Lower lobe of right lung (tissue), 2 donors: ENCODE results near the gene SORCS2. TPM values are rescaled to one million over a fixed set of nuclear protein-coding genes. Genes with fewer than 3 reads are reported as not detected.

ENCODE experiments used
- ATAC-seq, 2 donors: fragments of 200-7000 bp; cut with Tn5 transposase; one replicate each; pipeline ENCODE4 v1.9.1; 2020 to 2022; ENCODE audit warnings: mild to moderate bottlenecking in 2 of 2, moderate library complexity in 2 of 2
- DNase-seq: peaks from one replicate; pipeline ENCODE4 v3.0.0-alpha.2; 2020
- H3K27ac ChIP-seq: fragments of 200-600 bp; one replicate; pipeline ENCODE4 v1.8.0; 2022
- H3K27me3 ChIP-seq: fragments of 200-600 bp; one replicate; pipeline ENCODE4 v1.8.0; 2022; ENCODE audit warnings: low read depth
- H3K36me3 ChIP-seq: fragments of 200-600 bp; one replicate; pipeline ENCODE4 v1.8.0; 2022; ENCODE audit warnings: mild to moderate bottlenecking
- H3K4me1 ChIP-seq: fragments of 200-600 bp; one replicate; pipeline ENCODE4 v1.8.0; 2022
- H3K4me3 ChIP-seq: fragments of 200-600 bp; one replicate; pipeline ENCODE4 v1.8.0; 2022; ENCODE audit warnings: mild to moderate bottlenecking
- H3K9me3 ChIP-seq: fragments of 200-600 bp; one replicate; pipeline ENCODE4 v1.8.0; 2022
- intact Hi-C: fragments of 100-400 bp; cut with DNase I; formaldehyde crosslinking; loops from one replicate; pipeline ENCODE4 v1.11.0; 2022
- total RNA-seq: library from RNA; stranded (reverse); fragmentation: NEBNext Ultra II Directional; extraction: Animal tissue kit (Norgen Biotek cat#: 25700); gene quantifications from one replicate; pipeline ENCODE4 v1.2.1, GENCODE V29; 2021
- TF ChIP-seq, protein P1 (sequence below): fragments of 200-600 bp; IDR thresholded peaks from one replicate; pipeline ENCODE4 v1.8.0; 2022; ENCODE audit warnings: antibody characterized with exemption, mild to moderate bottlenecking
- donor health status: DM: no; HTN: yes; CAD: no; lungs with severe emphysema.

SORCS2 gene
- total RNA-seq, 1 donor from 2014 or later: 5.8 TPM

DNA sequence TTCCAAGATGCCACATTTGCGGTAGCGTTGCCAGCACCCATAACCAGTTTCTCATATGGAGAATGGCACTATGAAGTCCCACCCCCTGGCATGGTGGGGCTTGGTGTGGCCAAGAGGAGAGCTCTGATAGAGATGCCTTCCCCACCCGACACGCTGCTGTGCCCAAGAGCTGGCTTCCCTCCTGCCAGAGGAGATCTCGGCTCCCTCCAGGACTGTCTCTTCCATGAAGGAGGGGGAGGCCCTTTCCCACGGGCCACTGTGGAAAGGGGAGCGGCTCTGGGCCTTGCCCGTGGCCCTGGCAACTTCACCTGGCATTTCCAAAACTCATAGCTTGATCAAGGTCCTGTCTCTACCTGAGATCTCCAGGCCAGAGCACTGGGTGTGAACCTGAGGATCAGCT lies 459.7 kb downstream of the SORCS2 start:
- intact Hi-C loops: no loop called here
- Histone ChIP-seq H3K27me3 (peaks cover 11% of the 10 kb centered on the region), H3K27ac (no peak overlapping the region), H3K4me1 (peaks cover 29% of the 10 kb centered on the region), H3K36me3 (no peaks in the 10 kb centered on the region), H3K9me3 (no peaks in the 10 kb centered on the region), H3K4me3 (no peak overlapping the region)
- ATAC-seq (no peak), DNase-seq (peak; percentile 30)
- TF ChIP-seq, protein P1, sequence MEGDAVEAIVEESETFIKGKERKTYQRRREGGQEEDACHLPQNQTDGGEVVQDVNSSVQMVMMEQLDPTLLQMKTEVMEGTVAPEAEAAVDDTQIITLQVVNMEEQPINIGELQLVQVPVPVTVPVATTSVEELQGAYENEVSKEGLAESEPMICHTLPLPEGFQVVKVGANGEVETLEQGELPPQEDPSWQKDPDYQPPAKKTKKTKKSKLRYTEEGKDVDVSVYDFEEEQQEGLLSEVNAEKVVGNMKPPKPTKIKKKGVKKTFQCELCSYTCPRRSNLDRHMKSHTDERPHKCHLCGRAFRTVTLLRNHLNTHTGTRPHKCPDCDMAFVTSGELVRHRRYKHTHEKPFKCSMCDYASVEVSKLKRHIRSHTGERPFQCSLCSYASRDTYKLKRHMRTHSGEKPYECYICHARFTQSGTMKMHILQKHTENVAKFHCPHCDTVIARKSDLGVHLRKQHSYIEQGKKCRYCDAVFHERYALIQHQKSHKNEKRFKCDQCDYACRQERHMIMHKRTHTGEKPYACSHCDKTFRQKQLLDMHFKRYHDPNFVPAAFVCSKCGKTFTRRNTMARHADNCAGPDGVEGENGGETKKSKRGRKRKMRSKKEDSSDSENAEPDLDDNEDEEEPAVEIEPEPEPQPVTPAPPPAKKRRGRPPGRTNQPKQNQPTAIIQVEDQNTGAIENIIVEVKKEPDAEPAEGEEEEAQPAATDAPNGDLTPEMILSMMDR: no peak

DNA sequence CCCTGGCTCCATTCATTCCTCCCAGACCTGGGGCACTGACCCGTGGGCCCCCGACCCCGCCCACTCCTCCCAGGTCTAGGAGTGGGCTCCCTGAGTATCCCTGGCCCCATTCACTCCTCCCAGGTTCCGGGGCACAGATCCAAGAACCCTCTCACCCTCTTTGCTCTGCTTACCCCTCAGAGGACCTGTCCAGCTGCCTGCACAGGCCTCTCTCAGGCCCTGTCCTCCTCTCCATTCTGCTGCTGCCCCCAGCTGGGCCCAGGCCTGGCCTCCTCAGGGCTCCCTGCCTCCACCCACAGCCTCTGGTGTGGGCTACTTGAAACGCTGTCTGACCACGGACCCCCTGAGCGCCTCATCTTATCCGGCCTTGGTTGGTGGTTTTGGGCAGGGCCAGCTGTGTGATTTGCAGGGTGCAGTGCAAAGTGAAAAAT lies 460.1 kb downstream of the SORCS2 start:
- DNase-seq (peak; percentile 43), ATAC-seq (no peak)
- Histone ChIP-seq H3K27me3 (peaks cover 11% of the 10 kb centered on the region), H3K4me3 (no peak overlapping the region), H3K4me1 (peaks cover 29% of the 10 kb centered on the region), H3K36me3 (no peaks in the 10 kb centered on the region), H3K9me3 (no peaks in the 10 kb centered on the region), H3K27ac (no peak overlapping the region)
- intact Hi-C loops: no loop called here
- TF ChIP-seq, protein P1: no peak

DNA sequence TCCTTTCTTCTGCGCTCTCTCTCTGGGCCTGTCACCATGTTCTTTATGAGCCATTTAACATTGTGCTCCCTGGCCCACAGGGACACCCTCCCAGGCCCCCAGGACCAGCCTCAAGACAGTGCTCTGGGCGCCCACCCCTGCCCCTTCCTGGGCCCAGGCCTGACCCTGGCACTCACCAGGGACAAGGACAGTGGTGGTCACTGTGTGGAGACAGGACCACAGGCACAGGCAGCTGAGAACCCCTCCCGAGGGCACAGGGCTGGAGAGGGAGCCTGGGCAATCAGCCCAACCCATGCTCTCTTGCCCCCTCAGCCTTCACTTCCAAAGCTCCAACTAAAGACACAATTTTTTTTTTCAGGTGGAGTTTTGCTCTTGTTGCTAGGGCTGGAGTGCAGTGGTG lies 460.6 kb downstream of the SORCS2 start:
- H3K27me3 ChIP-seq: peaks cover 11% of the 10 kb centered on the region
- H3K4me3 ChIP-seq: no peak overlapping the region
- intact Hi-C loops: no loop called here
- H3K36me3 ChIP-seq: no peaks in the 10 kb centered on the region
- DNase-seq (peak; percentile 34), ATAC-seq (no peak)
- H3K9me3 ChIP-seq: no peaks in the 10 kb centered on the region
- H3K27ac ChIP-seq: no peak overlapping the region
- TF ChIP-seq, protein P1: no peak
- H3K4me1 ChIP-seq: peaks cover 29% of the 10 kb centered on the region

DNA sequence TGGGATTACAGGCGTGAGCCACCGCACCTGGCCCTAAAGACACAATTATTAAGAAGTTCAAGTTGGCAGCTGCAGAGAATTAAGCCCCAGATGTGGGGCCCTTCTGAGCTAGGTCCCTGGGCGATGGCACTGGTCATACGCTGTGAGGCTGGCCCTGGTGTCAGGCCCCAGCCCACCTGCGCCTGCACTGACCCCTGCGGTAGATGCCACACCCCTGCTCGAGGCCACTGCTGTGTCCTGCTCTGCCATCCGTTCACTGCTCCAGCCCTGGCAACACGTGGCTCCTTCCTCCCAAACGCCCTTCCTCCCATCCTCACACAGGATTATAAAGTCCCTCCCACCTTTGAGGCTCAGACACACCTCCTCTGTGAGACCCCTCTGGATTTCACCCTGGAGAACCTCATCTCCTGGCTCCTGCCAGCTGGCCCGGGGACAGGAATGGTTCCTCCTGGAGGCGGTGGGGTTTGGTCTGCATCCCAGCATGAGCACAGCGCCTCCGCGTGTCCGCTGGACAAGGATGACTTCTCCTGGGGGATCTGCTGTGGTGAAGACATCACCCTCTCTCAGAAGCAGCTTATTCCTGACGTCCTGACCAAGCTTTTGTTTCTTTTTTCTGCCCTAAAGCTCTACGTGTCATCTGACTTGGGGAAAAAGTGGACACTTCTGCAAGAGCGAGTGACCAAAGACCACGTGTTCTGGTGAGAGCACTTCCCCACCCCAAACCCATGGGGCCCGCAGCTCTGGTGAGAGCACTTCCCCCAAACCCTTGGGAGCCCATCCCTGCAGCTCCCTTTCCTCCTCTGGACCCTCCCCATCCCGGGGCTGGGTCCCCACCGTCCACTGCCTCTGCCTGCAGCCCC lies 461.4 kb downstream of the SORCS2 start:
- no peak overlapping the region for H3K4me3 ChIP-seq
- peaks cover 11% of the 10 kb centered on the region for H3K27me3 ChIP-seq
- TF ChIP-seq, protein P1: no peak
- H3K27ac ChIP-seq: no peak overlapping the region
- DNase-seq (peak; percentile 55), ATAC-seq (peak in 1 of 2 donors; percentile 17)
- intact Hi-C loops: no loop called here
- no peaks in the 10 kb centered on the region for H3K36me3 ChIP-seq
- H3K9me3 ChIP-seq: no peaks in the 10 kb centered on the region
- H3K4me1 ChIP-seq: peaks cover 24% of the 10 kb centered on the region

GRCh38 chr4:7654550-7655445 lies 462.5 kb downstream of the SORCS2 start:
- intact Hi-C loops: no loop called here
- TF ChIP-seq, protein P1: no peak
- Histone ChIP-seq H3K36me3 (no peaks in the 10 kb centered on the region), H3K27ac (no peak overlapping the region), H3K27me3 (peaks cover 11% of the 10 kb centered on the region), H3K9me3 (no peaks in the 10 kb centered on the region), H3K4me3 (no peak overlapping the region), H3K4me1 (peaks cover 20% of the 10 kb centered on the region)
- ATAC-seq (no peak), DNase-seq (peak; percentile 49)
